ENCODE data around the gene SLC17A1. TPM values are rescaled to one million over a fixed set of nuclear protein-coding genes. Genes with fewer than 3 reads are reported as not detected.

SLC17A1 gene
- total and polyA plus RNA-seq, 11 donors = not detected

GRCh38 chr6:25833136-25833535, 1.3 kb upstream of the SLC17A1 start:
- no peak for ATAC-seq
- TF ChIP-seq POLR2A (IDR thresholded peaks at IDR 0.05) = no peak
- no peak for TF ChIP-seq CTCF (IDR thresholded peaks at IDR 0.05)
- Histone ChIP-seq H3K4me1 (peaks cover 0 to 6% (median 0%) of the 10 kb centered on the region in 12 donors), H3K27ac (no peak overlapping the region), H3K36me3 (no peaks in the 10 kb centered on the region), H3K4me3 (no peak overlapping the region), H3K9me3 (no peaks in the 10 kb centered on the region), H3K27me3 (no peaks in the 10 kb centered on the region)
- no peak for DNase-seq
- intact Hi-C loops (cut with DNase I) = no loop called here

GRCh38 chr6:25832670-25833069, 818 bp upstream of the SLC17A1 start:
- Histone ChIP-seq H3K4me1 (peaks cover 0 to 6% (median 0%) of the 10 kb centered on the region in 12 donors), H3K27ac (no peak overlapping the region), H3K4me3 (no peak overlapping the region), H3K9me3 (no peaks in the 10 kb centered on the region), H3K27me3 (peaks cover 0 to 1% (median 0%) of the 10 kb centered on the region in 9 donors), H3K36me3 (no peaks in the 10 kb centered on the region)
- TF ChIP-seq POLR2A (IDR thresholded peaks at IDR 0.05) (no peak), CTCF (IDR thresholded peaks at IDR 0.05) (no peak)
- intact Hi-C loops (cut with DNase I) = no loop called here
- WGBS, 4 donors = 88 to 92% (median 91%) methylated on average over 3 of the region's 3 CpGs
- DNase-seq (no peak), ATAC-seq (no peak)

- Histone ChIP-seq H3K36me3 (no peaks in the 10 kb centered on the region), H3K4me1 (peaks cover 0 to 6% (median 0%) of the 10 kb centered on the region in 12 donors), H3K9me3 (no peaks in the 10 kb centered on the region), H3K27ac (no peak overlapping the region), H3K4me3 (no peak overlapping the region), H3K27me3 (peaks cover 0 to 5% (median 0%) of the 10 kb centered on the region in 9 donors)
- intact Hi-C loops (cut with DNase I) = no loop called here
- DNase-seq (no peak), ATAC-seq (no peak)
- TF ChIP-seq CTCF (IDR thresholded peaks at IDR 0.05) (no peak), POLR2A (IDR thresholded peaks at IDR 0.05) (no peak)
Observed at GRCh38 chr6:25832307-25832662, 433 bp upstream of the SLC17A1 start.

- no peak for ATAC-seq
- no peak for DNase-seq
- TF ChIP-seq POLR2A (IDR thresholded peaks at IDR 0.05) = no peak
- no peak for TF ChIP-seq CTCF (IDR thresholded peaks at IDR 0.05)
- Histone ChIP-seq H3K4me3 (no peak overlapping the region), H3K36me3 (no peaks in the 10 kb centered on the region), H3K4me1 (peaks cover 0 to 6% (median 0%) of the 10 kb centered on the region in 12 donors), H3K27me3 (peaks cover 0 to 5% (median 0%) of the 10 kb centered on the region in 9 donors), H3K9me3 (peaks cover 0 to under 1% (median 0%) of the 10 kb centered on the region in 12 donors), H3K27ac (no peak overlapping the region)
- WGBS, 4 donors = 59 to 72% (median 71%) methylated on average over 4 of the region's 4 CpGs
- intact Hi-C loops (cut with DNase I) = no loop called here
Observed at GRCh38 chr6:25830458-25830857, 1.4 kb downstream of the SLC17A1 start.
